DOHH2 (cell line): ENCODE data around the gene SMARCAD1.
"Not testable (repeated sequence)": the region's sequence is repeated elsewhere in the genome, so short reads cannot be mapped to it uniquely, and the experiment has no call there.

ENCODE experiments used
- H3F3A ChIP-seq: fragments of 200-600 bp; sonication (generic), shearing (Covaris generic); 2 replicates; pipeline ENCODE4 v1.6.0; 2016; ENCODE audit warnings: antibody characterized with exemption, mild to moderate bottlenecking; ENCODE audit not compliant: control insufficient read depth, insufficient read depth
- H3K27ac ChIP-seq: fragments of 200-600 bp; sonication (generic); 2 replicates; pipeline ENCODE4 v1.5.1; 2014; ENCODE audit warnings: low read depth, mild to moderate bottlenecking, low read length, moderate library complexity
- H3K27me3 ChIP-seq: fragments of 200-600 bp; sonication (generic); 2 replicates; pipeline ENCODE4 v1.6.1; 2014; ENCODE audit warnings: mild to moderate bottlenecking, low read length, mixed read lengths; ENCODE audit not compliant: control insufficient read depth
- H3K36me3 ChIP-seq: fragments of 200-600 bp; sonication (generic); 2 replicates; pipeline ENCODE4 v1.6.1; 2014; ENCODE audit warnings: mild to moderate bottlenecking, low read length, moderate library complexity, mixed read lengths; ENCODE audit not compliant: control insufficient read depth
- H3K4me1 ChIP-seq: fragments of 200-600 bp; sonication (generic); 2 replicates; pipeline ENCODE4 v1.6.1; 2014; ENCODE audit warnings: mild to moderate bottlenecking, low read length, mixed read lengths; ENCODE audit not compliant: control insufficient read depth
- H3K4me2 ChIP-seq: fragments of 200-600 bp; sonication (generic); 2 replicates; pipeline ENCODE4 v1.6.0; 2014; ENCODE audit warnings: mild to moderate bottlenecking, low read length, moderate library complexity
- H3K4me3 ChIP-seq: fragments of 200-600 bp; sonication (generic); 2 replicates; pipeline ENCODE4 v1.5.1; 2014; ENCODE audit warnings: mild to moderate bottlenecking, low read length, mixed read lengths
- H3K79me2 ChIP-seq: fragments of 200-600 bp; sonication (generic); 2 replicates; pipeline ENCODE4 v1.6.1; 2014; ENCODE audit warnings: mild to moderate bottlenecking, low read length, mixed read lengths; ENCODE audit not compliant: control insufficient read depth
- H3K9me2 ChIP-seq: fragments of 200-600 bp; sonication (generic); replicated peaks from 2 replicates; pipeline ENCODE4 v1.6.1; 2014; ENCODE audit warnings: mild to moderate bottlenecking, low read length, mixed read lengths; ENCODE audit not compliant: control insufficient read depth
- H3K9me3 ChIP-seq: fragments of 200-600 bp; sonication (generic); 2 replicates; pipeline ENCODE4 v1.6.1; 2014; ENCODE audit warnings: antibody characterized with exemption, low read length, mixed read lengths; ENCODE audit not compliant: control insufficient read depth, insufficient read depth
- H4K20me1 ChIP-seq: fragments of 200-600 bp; sonication (generic); 2 replicates; pipeline ENCODE4 v1.6.0; 2014; ENCODE audit warnings: low read depth, mild to moderate bottlenecking, antibody characterized with exemption, low read length, moderate library complexity; ENCODE audit not compliant: control insufficient read depth, insufficient read depth
- EZH2phosphoT487 ChIP-seq: fragments of 200-600 bp; sonication (generic); IDR thresholded peaks from 2 replicates; pipeline ENCODE4 v1.6.1; 2017; ENCODE audit warnings: borderline replicate concordance, mild to moderate bottlenecking, antibody characterized with exemption, low read length, moderate library complexity, mixed read lengths
- TF ChIP-seq, protein P1 (sequence below): fragments of 200-600 bp; sonication (generic); IDR thresholded peaks from one replicate; pipeline ENCODE4 v1.5.1; 2014; ENCODE audit warnings: antibody characterized with exemption, mild to moderate bottlenecking, low read depth, low read length; ENCODE audit not compliant: poor library complexity, severe bottlenecking

The SMARCAD1 gene

DNA sequence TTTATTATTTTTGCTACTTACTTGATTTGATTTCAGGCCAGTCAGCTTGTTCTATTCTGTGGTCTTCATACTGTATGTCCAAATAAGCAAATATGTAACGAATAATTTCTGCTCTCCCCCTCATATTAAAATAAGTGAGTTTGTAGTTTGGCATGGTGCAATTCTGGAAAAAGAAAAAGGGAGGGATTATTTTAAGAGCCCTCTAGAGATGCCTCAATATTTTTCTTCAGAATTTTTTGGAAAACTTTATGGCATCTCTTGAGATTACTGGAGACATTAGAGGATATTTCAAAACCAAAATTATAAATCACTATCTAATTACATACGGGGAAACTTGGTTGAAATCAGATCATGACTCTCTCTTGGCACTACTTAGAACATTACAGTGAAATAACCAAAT lies 126.8 kb downstream of the SMARCAD1 start:
- Histone ChIP-seq H3K4me1 (no peaks in the 10 kb centered on the region), H3K9me2 (no peaks in the 10 kb centered on the region), H3K27ac (no peak overlapping the region), H3K4me2 (no peak overlapping the region), H3F3A (no peaks in the 10 kb centered on the region), H4K20me1 (no peaks in the 10 kb centered on the region), H3K79me2 (no peaks in the 10 kb centered on the region), H3K9me3 (no peaks in the 10 kb centered on the region), H3K4me3 (no peak overlapping the region), H3K36me3 (no peaks in the 10 kb centered on the region), H3K27me3 (no peaks in the 10 kb centered on the region)
- TF ChIP-seq, protein P1, sequence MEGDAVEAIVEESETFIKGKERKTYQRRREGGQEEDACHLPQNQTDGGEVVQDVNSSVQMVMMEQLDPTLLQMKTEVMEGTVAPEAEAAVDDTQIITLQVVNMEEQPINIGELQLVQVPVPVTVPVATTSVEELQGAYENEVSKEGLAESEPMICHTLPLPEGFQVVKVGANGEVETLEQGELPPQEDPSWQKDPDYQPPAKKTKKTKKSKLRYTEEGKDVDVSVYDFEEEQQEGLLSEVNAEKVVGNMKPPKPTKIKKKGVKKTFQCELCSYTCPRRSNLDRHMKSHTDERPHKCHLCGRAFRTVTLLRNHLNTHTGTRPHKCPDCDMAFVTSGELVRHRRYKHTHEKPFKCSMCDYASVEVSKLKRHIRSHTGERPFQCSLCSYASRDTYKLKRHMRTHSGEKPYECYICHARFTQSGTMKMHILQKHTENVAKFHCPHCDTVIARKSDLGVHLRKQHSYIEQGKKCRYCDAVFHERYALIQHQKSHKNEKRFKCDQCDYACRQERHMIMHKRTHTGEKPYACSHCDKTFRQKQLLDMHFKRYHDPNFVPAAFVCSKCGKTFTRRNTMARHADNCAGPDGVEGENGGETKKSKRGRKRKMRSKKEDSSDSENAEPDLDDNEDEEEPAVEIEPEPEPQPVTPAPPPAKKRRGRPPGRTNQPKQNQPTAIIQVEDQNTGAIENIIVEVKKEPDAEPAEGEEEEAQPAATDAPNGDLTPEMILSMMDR = no peak
- no peak for TF ChIP-seq EZH2phosphoT487

DNA sequence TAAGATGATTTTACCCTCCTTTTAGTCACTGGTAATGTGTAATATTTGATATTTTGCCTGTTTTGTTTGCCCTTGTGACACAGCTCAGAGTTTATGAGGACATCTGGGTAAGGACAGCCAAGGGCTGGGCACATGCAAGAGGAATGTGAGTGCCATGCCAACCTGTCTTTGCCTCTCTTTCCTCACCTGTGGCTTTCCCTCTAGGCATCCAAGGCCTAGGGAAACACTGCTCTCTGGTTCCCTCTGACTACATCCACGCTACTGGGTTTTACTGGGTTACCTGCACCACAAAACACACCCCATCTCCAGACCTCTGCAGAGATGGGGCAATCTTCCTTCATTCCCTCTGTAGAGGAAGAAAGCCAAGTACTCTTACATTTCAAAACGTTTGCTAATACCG lies 127.3 kb downstream of the SMARCAD1 start:
- Histone ChIP-seq H3K9me3 (no peaks in the 10 kb centered on the region), H3K36me3 (no peaks in the 10 kb centered on the region), H3K4me1 (no peaks in the 10 kb centered on the region), H3K4me3 (no peak overlapping the region), H3K79me2 (no peaks in the 10 kb centered on the region), H3K27ac (no peak overlapping the region), H3F3A (no peaks in the 10 kb centered on the region), H3K9me2 (no peaks in the 10 kb centered on the region), H3K27me3 (no peaks in the 10 kb centered on the region), H3K4me2 (no peak overlapping the region), H4K20me1 (no peaks in the 10 kb centered on the region)
- TF ChIP-seq, protein P1 = no peak
- no peak for TF ChIP-seq EZH2phosphoT487

DNA sequence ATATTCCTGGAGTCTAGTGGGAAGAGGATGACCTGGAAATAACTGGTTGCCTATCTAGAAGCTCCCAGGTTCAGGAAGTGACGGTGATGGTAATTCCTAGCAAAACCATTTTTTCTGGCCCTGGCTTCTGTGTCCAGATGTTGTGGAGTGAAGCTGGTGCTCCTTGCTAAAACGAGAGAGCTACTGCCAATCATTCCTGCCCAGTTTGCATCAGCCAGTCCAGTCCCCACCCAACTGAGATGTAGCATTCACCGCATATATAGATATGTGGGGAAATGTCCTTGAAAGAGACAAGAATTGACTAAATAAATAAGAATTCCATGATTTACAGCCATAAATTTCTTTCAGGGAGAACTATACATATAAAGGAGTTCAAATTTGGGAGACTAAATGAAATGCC lies 128.6 kb downstream of the SMARCAD1 start:
- Histone ChIP-seq H3K9me3 (no peaks in the 10 kb centered on the region), H3K9me2 (no peaks in the 10 kb centered on the region), H3K4me2 (no peak overlapping the region), H4K20me1 (no peaks in the 10 kb centered on the region), H3K36me3 (no peaks in the 10 kb centered on the region), H3K27me3 (no peaks in the 10 kb centered on the region), H3K79me2 (no peaks in the 10 kb centered on the region), H3K4me3 (no peak overlapping the region), H3K27ac (no peak overlapping the region), H3K4me1 (no peaks in the 10 kb centered on the region), H3F3A (no peaks in the 10 kb centered on the region)
- TF ChIP-seq EZH2phosphoT487 = no peak
- TF ChIP-seq, protein P1 = no peak

DNA sequence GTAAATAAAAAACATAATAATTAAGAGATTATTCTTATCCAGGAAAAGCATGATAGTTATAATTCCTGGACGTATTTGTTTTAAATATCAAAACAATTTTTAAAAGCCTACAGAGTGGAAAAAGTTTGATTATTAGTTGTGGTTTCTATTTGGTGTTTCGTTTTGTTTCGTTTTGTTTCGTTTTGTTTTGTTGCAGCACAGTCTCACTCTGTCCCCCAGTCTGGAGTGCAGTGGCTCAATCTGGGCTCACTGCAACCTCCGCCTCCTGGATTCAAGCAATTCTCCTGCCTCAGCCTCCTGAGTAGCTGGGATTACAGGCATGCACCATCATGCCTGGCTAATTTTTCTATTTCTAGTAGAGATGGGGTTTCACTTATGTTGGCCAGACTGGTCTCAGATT lies 129.1 kb downstream of the SMARCAD1 start:
- not testable (repeated sequence) for H3K36me3 ChIP-seq, H3K4me1 ChIP-seq, H4K20me1 ChIP-seq, H3F3A ChIP-seq, H3K79me2 ChIP-seq, H3K4me3 ChIP-seq, H3K27me3 ChIP-seq, H3K9me3 ChIP-seq, H3K27ac ChIP-seq, H3K4me2 ChIP-seq, H3K9me2 ChIP-seq
